B cell (primary cell): ENCODE results near the gene ACTN1. TPM values are rescaled to one million over a fixed set of nuclear protein-coding genes. Genes with fewer than 3 reads are reported as not detected.

Experiments
- ATAC-seq: fragments of 200-7000 bp; cut with Tn5 transposase; one replicate; pipeline ENCODE4 v1.10.0; 2021; ENCODE audit warnings: low read depth, mild to moderate bottlenecking, moderate number of reproducible peaks, moderate library complexity
- CTCF ChIA-PET: fragments of 350-600 bp; sonication (Branson Sonifier 250); formaldehyde crosslinking; loops from one replicate; lab custom pipeline; 2021; ENCODE audit warnings: antibody characterized with exemption, inconsistent platforms; lab: Charles Lee
- POLR2A ChIA-PET: fragments of 350-600 bp; sonication (Branson Sonifier 250); formaldehyde crosslinking; loops from one replicate; lab custom pipeline; 2021; ENCODE audit warnings: antibody characterized with exemption; lab: Charles Lee
- DNase-seq: peaks from one replicate; pipeline ENCODE4 v3.0.0; 2013
- H2AFZ ChIP-seq: 2 replicates; pipeline ENCODE4 v1.6.1; 2012; ENCODE audit warnings: mild to moderate bottlenecking, low read depth, low read length; ENCODE audit not compliant: insufficient read depth, poor library complexity, severe bottlenecking
- H3K27ac ChIP-seq, 2 donors: 1 replicate in 1 of 2; 2 replicates in 1 of 2; pipeline ENCODE4 v1.5.1; 2012 to 2013; ENCODE audit warnings: low read length in 2 of 2, mild to moderate bottlenecking in 2 of 2, moderate library complexity in 1 of 2
- H3K27me3 ChIP-seq, 4 experiments: fragments of 200-600 bp in 1 of 4; sonication (generic) in 1 of 4; replicated peaks in 1 of 4; 1 replicate in 2 of 4; 2 replicates in 2 of 4; pipeline versions ENCODE4 v1.6.1 to v1.7.0; 2013 to 2016; ENCODE audit warnings: low read length in 3 of 4, mild to moderate bottlenecking in 2 of 4, mixed read lengths in 1 of 4, moderate library complexity in 1 of 4; ENCODE audit not compliant: insufficient read depth in 4 of 4, control insufficient read depth in 3 of 4; ENCODE audit errors: control extremely low read depth in 1 of 4
- H3K36me3 ChIP-seq, 2 experiments: replicated peaks in 1 of 2; 1 replicate in 1 of 2; 2 replicates in 1 of 2; pipeline versions ENCODE4 v1.6.1 to v1.7.1; 2013; ENCODE audit warnings: low read length in 1 of 2; ENCODE audit not compliant: insufficient read depth in 2 of 2, control insufficient read depth in 1 of 2; ENCODE audit errors: control extremely low read depth in 1 of 2, extremely low read depth in 1 of 2
- H3K4me1 ChIP-seq, 2 donors: fragments of 200-600 bp in 1 of 2; sonication (generic) in 1 of 2; 1 replicate in 1 of 2; 2 replicates in 1 of 2; pipeline versions ENCODE4 v1.5.1 to v1.6.1; 2013 to 2017; ENCODE audit warnings: low read length in 2 of 2; ENCODE audit not compliant: control insufficient read depth in 2 of 2, insufficient read depth in 2 of 2
- H3K4me2 ChIP-seq: replicated peaks from 2 replicates; pipeline ENCODE3; 2012; ENCODE audit warnings: mild to moderate bottlenecking, low read depth, low read length; ENCODE audit not compliant: poor library complexity, severe bottlenecking
- H3K4me3 ChIP-seq, 5 experiments: fragments of 200-600 bp in 1 of 5; sonication (generic) in 1 of 5; 1 replicate in 3 of 5; 2 replicates in 2 of 5; pipeline versions ENCODE4 v1.5.1 to v1.7.0; 2011 to 2016; ENCODE audit warnings: low read length in 4 of 5, mild to moderate bottlenecking in 4 of 5, low read depth in 2 of 5, control low read depth in 1 of 5, moderate library complexity in 1 of 5; ENCODE audit not compliant: insufficient read depth in 1 of 5; ENCODE audit errors: control extremely low read depth in 1 of 5, extremely low read depth in 1 of 5
- H3K79me2 ChIP-seq: fragments of 200-600 bp; sonication (generic); one replicate; pipeline ENCODE4 v1.6.0; 2016; ENCODE audit warnings: low read length; ENCODE audit not compliant: control insufficient read depth, insufficient read depth
- H3K9ac ChIP-seq: fragments of 200-600 bp; sonication (generic); 2 replicates; pipeline ENCODE4 v1.6.1; 2017; ENCODE audit warnings: mild to moderate bottlenecking, low read length, moderate library complexity
- H3K9me3 ChIP-seq, 3 donors: one replicate each; pipeline versions ENCODE4 v1.6.1 to v1.7.1; 2013; ENCODE audit warnings: low read length in 2 of 3; ENCODE audit not compliant: control insufficient read depth in 2 of 3, insufficient read depth in 1 of 3; ENCODE audit errors: control extremely low read depth in 1 of 3
- H4K20me1 ChIP-seq: 2 replicates; pipeline ENCODE4 v1.6.0; 2012; ENCODE audit warnings: mild to moderate bottlenecking, low read length; ENCODE audit not compliant: insufficient read depth, control insufficient read depth, poor library complexity, severe bottlenecking
- H3K27ac Mint-ChIP-seq: one replicate; pipeline ENCODE4 v1.8.0; 2021; ENCODE audit warnings: mixed read lengths
- H3K27me3 Mint-ChIP-seq: one replicate; pipeline ENCODE4 v1.8.0; 2021; ENCODE audit warnings: mixed read lengths
- H3K4me1 Mint-ChIP-seq: one replicate; pipeline ENCODE4 v1.8.0; 2021; ENCODE audit warnings: mixed read lengths
- H3K4me3 Mint-ChIP-seq: one replicate; pipeline ENCODE4 v1.8.0; 2021; ENCODE audit warnings: mixed read lengths
- H3K9me3 Mint-ChIP-seq: one replicate; pipeline ENCODE4 v1.8.0; 2022; ENCODE audit warnings: mixed read lengths; ENCODE audit not compliant: insufficient read depth
- EZH2 ChIP-seq: IDR thresholded peaks from 2 replicates; pipeline ENCODE4 v1.6.1; 2012; ENCODE audit warnings: borderline replicate concordance, low read depth, mild to moderate bottlenecking, moderate library complexity, low read length; ENCODE audit not compliant: insufficient read depth, poor library complexity, severe bottlenecking
- WGBS: methylation state at CpG from one replicate; pipeline ENCODE4 v1.1.5; 2013; ENCODE audit warnings: missing lambda C conversion rate; ENCODE audit not compliant: insufficient coverage; 5-methylcytosine and 5-hydroxymethylcytosine counted together
- intact Hi-C: fragments of 100-400 bp; cut with micrococcal nuclease; formaldehyde crosslinking; loops from one replicate; pipeline ENCODE4 v1.10.0; 2022
- polyA plus RNA-seq: library from polyadenylated mRNA; depleted of rRNA; stranded (reverse); fragments of >200 nt; gene quantifications from 2 replicates; pipeline ENCODE4 v1.2.3, GENCODE V29; 2012
- total RNA-seq, 2 donors: library from RNA; stranded (reverse); fragments of 120-200 nt in 1 of 2; gene quantifications; 1 replicate in 1 of 2; 2 replicates in 1 of 2; pipeline versions ENCODE4 v1.2.3 to v1.2.4, GENCODE V29; 2013 to 2022
- TF ChIP-seq, protein P1 (sequence below): fragments of 200-600 bp; IDR thresholded peaks from one replicate; pipeline ENCODE4 v1.8.0; 2022; ENCODE audit warnings: antibody characterized with exemption, mild to moderate bottlenecking

ACTN1 gene
- total and polyA plus RNA-seq, 2 donors (not counting 1 experiment from before 2014, with no cell fraction given), result 0.74 to 0.89 TPM

DNA sequence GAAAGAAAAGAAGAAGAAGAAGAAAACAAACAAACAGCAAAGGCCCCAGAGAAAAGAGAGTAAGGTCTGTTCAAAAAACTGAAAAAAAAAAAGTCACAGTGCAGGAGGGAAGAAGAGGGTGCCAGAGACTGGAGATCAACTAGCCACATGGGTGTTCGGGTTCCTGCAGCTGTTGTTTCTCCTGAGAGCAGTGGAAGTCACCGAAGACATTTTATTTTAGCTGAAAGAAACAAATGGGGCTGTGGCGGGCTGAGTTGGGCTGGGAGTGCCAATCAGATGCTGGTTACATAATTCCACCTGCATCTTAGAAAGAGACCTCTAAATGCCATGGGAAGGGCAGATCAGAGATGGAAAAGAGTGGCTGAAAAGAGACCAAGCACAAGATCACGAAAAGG lies 33.9 kb downstream of the ACTN1 start:
- ChIA-PET CTCF (interaction anchor here (1.2 kb wide), 1 partner anchor 18 kb away, joined by 3 read pairs; no protein-coding TSS in a partner anchor), POLR2A (no interaction called here)
- no peaks in the 10 kb centered on the region for H3K79me2 ChIP-seq
- no peak overlapping the region for H3K27ac ChIP-seq
- Mint-ChIP-seq H3K27ac (no peak overlapping the region), H3K4me1 (peaks cover 8% of the 10 kb centered on the region), H3K27me3 (peaks cover 30% of the 10 kb centered on the region), H3K4me3 (no peak overlapping the region), H3K9me3 (no peaks in the 10 kb centered on the region)
- intact Hi-C loops, result no loop called here
- no peaks in the 10 kb centered on the region for H3K36me3 ChIP-seq
- no peak overlapping the region for H3K4me3 ChIP-seq
- TF ChIP-seq, protein P1, sequence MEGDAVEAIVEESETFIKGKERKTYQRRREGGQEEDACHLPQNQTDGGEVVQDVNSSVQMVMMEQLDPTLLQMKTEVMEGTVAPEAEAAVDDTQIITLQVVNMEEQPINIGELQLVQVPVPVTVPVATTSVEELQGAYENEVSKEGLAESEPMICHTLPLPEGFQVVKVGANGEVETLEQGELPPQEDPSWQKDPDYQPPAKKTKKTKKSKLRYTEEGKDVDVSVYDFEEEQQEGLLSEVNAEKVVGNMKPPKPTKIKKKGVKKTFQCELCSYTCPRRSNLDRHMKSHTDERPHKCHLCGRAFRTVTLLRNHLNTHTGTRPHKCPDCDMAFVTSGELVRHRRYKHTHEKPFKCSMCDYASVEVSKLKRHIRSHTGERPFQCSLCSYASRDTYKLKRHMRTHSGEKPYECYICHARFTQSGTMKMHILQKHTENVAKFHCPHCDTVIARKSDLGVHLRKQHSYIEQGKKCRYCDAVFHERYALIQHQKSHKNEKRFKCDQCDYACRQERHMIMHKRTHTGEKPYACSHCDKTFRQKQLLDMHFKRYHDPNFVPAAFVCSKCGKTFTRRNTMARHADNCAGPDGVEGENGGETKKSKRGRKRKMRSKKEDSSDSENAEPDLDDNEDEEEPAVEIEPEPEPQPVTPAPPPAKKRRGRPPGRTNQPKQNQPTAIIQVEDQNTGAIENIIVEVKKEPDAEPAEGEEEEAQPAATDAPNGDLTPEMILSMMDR, result no peak
- no peak for TF ChIP-seq EZH2
- ATAC-seq (no peak), DNase-seq (no peak)
- peaks cover 0 to 5% (median 0%) of the 10 kb centered on the region in 3 donors for H3K9me3 ChIP-seq
- no peaks in the 10 kb centered on the region for H4K20me1 ChIP-seq
- no peak overlapping the region for H2AFZ ChIP-seq
- no peak overlapping the region for H3K4me2 ChIP-seq
- 19% methylated on average over 4 of the region's 4 CpGs for WGBS
- peaks cover 0 to 3% (median 0%) of the 10 kb centered on the region in 4 experiments for H3K27me3 ChIP-seq
- peaks cover 5 to 6% of the 10 kb centered on the region in 2 donors for H3K4me1 ChIP-seq
- no peak overlapping the region for H3K9ac ChIP-seq

DNA sequence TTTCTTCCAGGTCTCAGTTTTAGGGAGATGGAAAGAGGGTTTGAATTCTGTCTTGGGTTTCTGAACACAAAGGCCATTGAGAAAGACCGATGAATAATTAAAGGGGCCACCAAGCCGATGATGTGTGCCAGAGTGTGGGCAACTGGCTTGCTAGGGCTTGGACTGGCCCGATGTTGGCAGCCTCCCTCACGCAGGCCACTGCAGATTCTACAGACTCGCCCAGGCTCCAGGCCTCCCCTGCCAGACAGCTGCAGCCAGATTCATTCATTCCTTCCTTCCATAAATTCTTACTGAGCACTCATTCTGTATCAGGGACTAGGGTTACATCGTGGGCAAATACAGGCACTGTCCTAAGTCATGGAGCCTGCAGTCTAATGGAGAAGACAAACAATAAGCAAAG lies 34.9 kb downstream of the ACTN1 start:
- Mint-ChIP-seq H3K9me3 (no peaks in the 10 kb centered on the region), H3K27me3 (peaks cover 30% of the 10 kb centered on the region), H3K4me3 (no peak overlapping the region), H3K27ac (no peak overlapping the region), H3K4me1 (peaks cover 8% of the 10 kb centered on the region)
- Histone ChIP-seq H2AFZ (no peak overlapping the region), H3K9me3 (peaks cover 0 to 5% (median 0%) of the 10 kb centered on the region in 3 donors), H3K9ac (no peak overlapping the region), H3K36me3 (no peaks in the 10 kb centered on the region), H3K4me2 (no peak overlapping the region), H3K79me2 (no peaks in the 10 kb centered on the region), H4K20me1 (no peaks in the 10 kb centered on the region), H3K27ac (no peak overlapping the region), H3K4me1 (peaks cover 5 to 6% of the 10 kb centered on the region in 2 donors), H3K4me3 (no peak overlapping the region), H3K27me3 (peaks cover 0 to 3% (median 0%) of the 10 kb centered on the region in 4 experiments)
- ChIA-PET POLR2A (interaction anchor here (0.6 kb wide), 1 partner anchor 24 kb away, joined by 3 read pairs; no protein-coding TSS in a partner anchor), CTCF (no interaction called here)
- ATAC-seq (no peak), DNase-seq (no peak)
- TF ChIP-seq, protein P1, result no peak
- TF ChIP-seq EZH2, result no peak
- intact Hi-C loops, result no loop called here
- 98% methylated on average over 6 of the region's 6 CpGs for WGBS
